ENCODE results near the gene EXD2.

- TF ChIP-seq, protein P1, sequence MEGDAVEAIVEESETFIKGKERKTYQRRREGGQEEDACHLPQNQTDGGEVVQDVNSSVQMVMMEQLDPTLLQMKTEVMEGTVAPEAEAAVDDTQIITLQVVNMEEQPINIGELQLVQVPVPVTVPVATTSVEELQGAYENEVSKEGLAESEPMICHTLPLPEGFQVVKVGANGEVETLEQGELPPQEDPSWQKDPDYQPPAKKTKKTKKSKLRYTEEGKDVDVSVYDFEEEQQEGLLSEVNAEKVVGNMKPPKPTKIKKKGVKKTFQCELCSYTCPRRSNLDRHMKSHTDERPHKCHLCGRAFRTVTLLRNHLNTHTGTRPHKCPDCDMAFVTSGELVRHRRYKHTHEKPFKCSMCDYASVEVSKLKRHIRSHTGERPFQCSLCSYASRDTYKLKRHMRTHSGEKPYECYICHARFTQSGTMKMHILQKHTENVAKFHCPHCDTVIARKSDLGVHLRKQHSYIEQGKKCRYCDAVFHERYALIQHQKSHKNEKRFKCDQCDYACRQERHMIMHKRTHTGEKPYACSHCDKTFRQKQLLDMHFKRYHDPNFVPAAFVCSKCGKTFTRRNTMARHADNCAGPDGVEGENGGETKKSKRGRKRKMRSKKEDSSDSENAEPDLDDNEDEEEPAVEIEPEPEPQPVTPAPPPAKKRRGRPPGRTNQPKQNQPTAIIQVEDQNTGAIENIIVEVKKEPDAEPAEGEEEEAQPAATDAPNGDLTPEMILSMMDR (IDR thresholded peaks at IDR 0.05 in 8 of 11, conservative IDR thresholded peaks at IDR 0.05 in 3 of 11) = no peak
- TF ChIP-seq POLR2A (IDR thresholded peaks at IDR 0.05) = no peak
Observed at GRCh38 chr14:69282448-69282847, 91.2 kb downstream of the EXD2 start.
